Measurements from ENCODE around the gene FLRT1.

FLRT1 gene

GRCh38 chr11:64006398-64006797 is 29.3 kb upstream of the FLRT1 start:
- DNase-seq (ENCODE audit: low spot score): no peak

GRCh38 chr11:64007160-64007628 is 28.5 kb upstream of the FLRT1 start:
- DNase-seq (ENCODE audit: low spot score): no peak

- peak; percentile 50 for DNase-seq (ENCODE audit: low spot score)
These were observed 28.0 kb upstream of the FLRT1 start for GRCh38 chr11:64007629-64008282.

GRCh38 chr11:64008283-64008913 is 27.3 kb upstream of the FLRT1 start:
- DNase-seq (ENCODE audit: low spot score): no peak

- DNase-seq (ENCODE audit: low spot score): no peak
These were observed 26.7 kb upstream of the FLRT1 start for GRCh38 chr11:64008914-64009633.

GRCh38 chr11:64009710-64010109 is 26.0 kb upstream of the FLRT1 start:
- no peak for DNase-seq (ENCODE audit: low spot score)

DNA sequence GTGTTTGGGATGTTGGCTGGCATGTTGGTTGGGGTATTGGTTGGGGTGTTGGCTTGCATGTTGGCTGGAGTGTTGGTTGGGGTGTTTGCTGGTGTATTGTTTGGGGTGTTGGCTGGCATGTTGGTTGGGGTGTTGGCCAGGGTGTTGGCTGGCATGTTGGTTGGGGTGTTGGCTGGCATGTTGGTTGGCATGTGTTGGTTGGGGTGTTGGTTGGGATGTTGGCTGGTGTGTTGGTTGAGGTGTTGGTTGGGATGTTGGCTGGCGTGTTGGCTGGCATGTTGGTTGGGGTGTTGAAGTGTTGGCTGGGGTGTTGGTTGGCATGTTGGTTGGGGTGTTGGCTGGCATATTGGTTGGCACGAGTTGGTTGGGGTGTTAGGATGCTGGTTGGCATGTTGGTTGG is 24.9 kb upstream of the FLRT1 start:
- no peak for DNase-seq (ENCODE audit: low spot score)

DNA sequence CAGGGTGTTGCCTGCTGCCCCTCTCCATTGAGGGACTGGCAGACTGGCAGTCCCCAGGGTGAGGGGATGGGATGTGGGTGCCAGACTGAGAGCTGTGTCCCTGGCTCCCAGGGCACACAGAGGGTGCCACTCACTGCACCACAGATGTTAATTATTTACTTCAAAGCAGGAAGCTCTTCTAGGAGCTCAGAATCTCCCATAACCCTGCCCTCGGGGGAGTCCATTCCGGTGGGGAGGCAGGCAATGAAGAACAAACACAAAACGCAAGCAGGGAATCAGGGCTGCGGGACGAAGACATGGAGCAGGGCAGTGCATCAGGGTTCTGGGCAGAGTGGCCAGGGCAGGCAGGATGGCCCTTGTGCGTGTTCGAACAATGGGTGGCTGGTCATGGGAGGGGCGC is 24.4 kb upstream of the FLRT1 start:
- no peak for DNase-seq (ENCODE audit: low spot score)

DNA sequence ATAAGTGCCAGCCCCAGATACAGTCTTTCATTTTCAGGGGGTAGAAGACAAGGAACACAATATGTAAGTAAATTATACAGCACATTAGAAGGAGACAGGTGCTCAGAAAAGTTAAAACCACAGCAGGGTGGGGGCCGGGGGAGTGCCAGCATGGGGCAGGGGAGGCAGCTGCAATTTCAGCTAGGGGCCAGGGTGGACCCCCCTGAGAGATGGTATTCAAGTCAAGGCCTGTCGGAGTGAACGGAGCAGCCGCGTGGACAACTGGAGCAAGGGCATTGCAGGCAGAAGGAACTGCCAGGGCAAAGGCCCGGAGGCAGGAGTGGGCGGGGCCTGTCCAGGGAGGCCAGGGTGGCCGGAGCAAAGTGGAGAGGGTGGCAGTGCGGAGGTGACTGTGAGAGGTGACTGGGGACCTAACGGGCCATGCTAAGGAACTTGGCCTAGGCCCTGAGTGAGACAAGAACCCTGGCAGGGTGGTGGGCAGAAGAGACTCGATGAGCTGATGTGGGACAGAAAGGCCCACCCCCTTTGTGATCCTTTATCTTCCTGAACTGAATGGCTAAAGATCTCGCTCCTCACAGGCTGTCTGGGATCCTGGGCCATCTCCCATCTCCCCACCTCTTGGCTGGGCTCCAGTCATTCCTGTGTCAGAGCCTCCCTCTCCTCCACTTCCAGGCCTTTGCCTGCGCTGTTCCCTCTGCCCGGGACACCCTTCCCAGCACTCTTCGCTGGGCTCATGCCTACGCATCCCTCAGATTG is 22.4 kb upstream of the FLRT1 start:
- DNase-seq (ENCODE audit: low spot score): no peak

GRCh38 chr11:64014356-64014755 is 21.4 kb upstream of the FLRT1 start:
- no peak for DNase-seq (ENCODE audit: low spot score)

DNA sequence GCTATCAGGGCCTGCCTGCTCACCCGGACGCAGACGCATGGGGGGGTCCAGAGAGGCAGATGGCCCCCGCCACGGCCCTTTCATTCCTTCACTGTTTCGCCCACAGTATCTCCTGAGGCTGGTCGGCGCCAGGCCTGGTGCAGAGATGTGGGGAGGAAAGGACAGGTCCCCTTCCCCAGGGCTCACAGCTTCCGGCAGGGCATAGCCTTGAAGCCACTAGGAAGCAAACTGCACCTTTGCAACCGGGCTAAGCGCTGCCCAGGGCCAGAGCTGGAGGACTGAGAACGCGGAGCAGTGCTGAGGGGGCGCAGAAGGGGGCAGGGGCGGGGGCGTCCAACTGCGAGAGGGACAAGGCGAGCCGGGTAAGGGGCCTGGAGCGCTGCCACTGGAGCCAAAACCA is 20.2 kb upstream of the FLRT1 start:
- DNase-seq (ENCODE audit: low spot score): no peak

GRCh38 chr11:64015935-64016845 is 19.5 kb upstream of the FLRT1 start:
- no peak for DNase-seq (ENCODE audit: low spot score)

- no peak for DNase-seq (ENCODE audit: low spot score)
These were observed 17.8 kb upstream of the FLRT1 start for GRCh38 chr11:64017945-64018224.

DNA sequence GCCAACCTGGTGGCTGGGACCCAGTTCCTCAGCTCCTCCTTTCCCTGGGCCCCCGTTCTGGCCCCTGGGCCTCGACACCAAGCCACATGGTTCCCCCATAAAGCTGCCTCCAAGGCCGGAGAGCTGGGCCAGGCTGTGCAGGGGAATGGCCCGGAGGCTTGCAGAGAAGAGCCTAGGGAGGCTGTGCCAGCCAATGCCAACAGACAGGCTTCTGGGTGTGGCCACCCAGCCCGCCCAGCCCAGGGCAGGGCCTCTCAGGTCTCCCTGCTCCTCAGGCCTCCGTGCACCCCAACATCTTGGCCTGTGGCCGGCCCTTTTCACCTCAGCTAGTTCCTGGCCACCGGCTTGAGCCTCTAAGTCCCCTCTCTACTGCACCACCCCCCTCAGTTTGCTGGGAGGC is 17.4 kb upstream of the FLRT1 start:
- DNase-seq (ENCODE audit: low spot score): no peak

GRCh38 chr11:64019106-64020037 is 16.4 kb upstream of the FLRT1 start:
- DNase-seq (ENCODE audit: low spot score): no peak

GRCh38 chr11:64020976-64021756 is 14.6 kb upstream of the FLRT1 start:
- DNase-seq (ENCODE audit: low spot score): no peak

GRCh38 chr11:64021757-64022093 is 14.0 kb upstream of the FLRT1 start:
- no peak for DNase-seq (ENCODE audit: low spot score)

GRCh38 chr11:64022125-64022784 is 13.5 kb upstream of the FLRT1 start:
- no peak for DNase-seq (ENCODE audit: low spot score)
